Measurements from ENCODE around the gene EPB42.

The EPB42 gene

GRCh38 chr15:43253431-43254403, 32.9 kb upstream of the EPB42 start:
- H3K9me3 ChIP-seq (ENCODE audit: control insufficient read depth in 2 of 2, low read length in 2 of 2): no peaks in the 10 kb centered on the region
- H3K4me3 ChIP-seq (ENCODE audit: low read length in 2 of 2): no peak overlapping the region
- no peaks in the 10 kb centered on the region for H3K4me1 ChIP-seq (ENCODE audit: control insufficient read depth, insufficient read depth, low read length)
- no peak overlapping the region for H3K27ac ChIP-seq (ENCODE audit: low read length)
- no peak overlapping the region for H3K9ac ChIP-seq (ENCODE audit: low read length in 2 of 2)
- H3K36me3 ChIP-seq (ENCODE audit: control insufficient read depth in 2 of 2, insufficient read depth in 2 of 2, low read length in 2 of 2): no peaks in the 10 kb centered on the region
- peaks cover 2 to 4% of the 10 kb centered on the region in 2 donors for H3K27me3 ChIP-seq (ENCODE audit: control insufficient read depth in 1 of 2, insufficient read depth in 2 of 2, low read length in 2 of 2)

DNA sequence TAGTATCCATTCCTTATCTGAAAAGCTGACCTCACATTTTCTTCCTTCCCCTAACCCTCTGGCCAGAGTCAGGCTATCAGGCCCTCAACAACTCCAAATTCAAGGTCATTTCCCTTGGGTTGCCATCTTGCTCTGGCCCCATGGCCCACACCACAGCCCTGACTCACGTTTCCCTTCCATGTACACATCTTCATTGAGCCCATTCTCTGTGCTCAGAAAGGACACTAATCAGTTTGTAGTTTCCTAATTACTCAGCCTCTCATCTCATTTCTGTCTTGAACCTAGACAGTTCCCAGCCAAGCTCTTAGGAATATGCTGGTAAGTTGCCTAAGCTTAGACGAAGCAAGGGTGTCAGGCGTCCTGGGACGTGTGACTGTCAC, 31.0 kb upstream of the EPB42 start:
- H3K27ac ChIP-seq (ENCODE audit: low read length): no peak overlapping the region
- H3K9me3 ChIP-seq (ENCODE audit: control insufficient read depth in 2 of 2, low read length in 2 of 2): no peaks in the 10 kb centered on the region
- no peak overlapping the region for H3K9ac ChIP-seq (ENCODE audit: low read length in 2 of 2)
- peaks cover 2 to 4% of the 10 kb centered on the region in 2 donors for H3K27me3 ChIP-seq (ENCODE audit: control insufficient read depth in 1 of 2, insufficient read depth in 2 of 2, low read length in 2 of 2)
- no peak overlapping the region for H3K4me3 ChIP-seq (ENCODE audit: low read length in 2 of 2)
- H3K36me3 ChIP-seq (ENCODE audit: control insufficient read depth in 2 of 2, insufficient read depth in 2 of 2, low read length in 2 of 2): no peaks in the 10 kb centered on the region
- no peaks in the 10 kb centered on the region for H3K4me1 ChIP-seq (ENCODE audit: control insufficient read depth, insufficient read depth, low read length)

- Histone ChIP-seq H3K9me3 (ENCODE audit: control insufficient read depth in 2 of 2, low read length in 2 of 2) (peaks cover 0 to 1% of the 10 kb centered on the region in 2 donors), H3K27me3 (ENCODE audit: control insufficient read depth in 1 of 2, insufficient read depth in 2 of 2, low read length in 2 of 2) (peaks cover 2 to 4% of the 10 kb centered on the region in 2 donors), H3K36me3 (ENCODE audit: control insufficient read depth in 2 of 2, insufficient read depth in 2 of 2, low read length in 2 of 2) (no peaks in the 10 kb centered on the region), H3K4me3 (ENCODE audit: low read length in 2 of 2) (no peak overlapping the region), H3K4me1 (ENCODE audit: control insufficient read depth, insufficient read depth, low read length) (no peaks in the 10 kb centered on the region), H3K9ac (ENCODE audit: low read length in 2 of 2) (no peak overlapping the region), H3K27ac (ENCODE audit: low read length) (no peak overlapping the region)
Measured at GRCh38 chr15:43251185-43251870, 30.5 kb upstream of the EPB42 start.

- no peak overlapping the region for H3K27ac ChIP-seq (ENCODE audit: low read length)
- no peaks in the 10 kb centered on the region for H3K4me1 ChIP-seq (ENCODE audit: control insufficient read depth, insufficient read depth, low read length)
- no peak overlapping the region for H3K9ac ChIP-seq (ENCODE audit: low read length in 2 of 2)
- peaks cover 0 to 4% of the 10 kb centered on the region in 2 donors for H3K9me3 ChIP-seq (ENCODE audit: control insufficient read depth in 2 of 2, low read length in 2 of 2)
- H3K27me3 ChIP-seq (ENCODE audit: control insufficient read depth in 1 of 2, insufficient read depth in 2 of 2, low read length in 2 of 2): peaks cover 2% of the 10 kb centered on the region in 2 donors
- no peaks in the 10 kb centered on the region for H3K36me3 ChIP-seq (ENCODE audit: control insufficient read depth in 2 of 2, insufficient read depth in 2 of 2, low read length in 2 of 2)
- H3K4me3 ChIP-seq (ENCODE audit: low read length in 2 of 2): no peak overlapping the region
Measured at GRCh38 chr15:43250785-43251184, 30.0 kb upstream of the EPB42 start.

DNA sequence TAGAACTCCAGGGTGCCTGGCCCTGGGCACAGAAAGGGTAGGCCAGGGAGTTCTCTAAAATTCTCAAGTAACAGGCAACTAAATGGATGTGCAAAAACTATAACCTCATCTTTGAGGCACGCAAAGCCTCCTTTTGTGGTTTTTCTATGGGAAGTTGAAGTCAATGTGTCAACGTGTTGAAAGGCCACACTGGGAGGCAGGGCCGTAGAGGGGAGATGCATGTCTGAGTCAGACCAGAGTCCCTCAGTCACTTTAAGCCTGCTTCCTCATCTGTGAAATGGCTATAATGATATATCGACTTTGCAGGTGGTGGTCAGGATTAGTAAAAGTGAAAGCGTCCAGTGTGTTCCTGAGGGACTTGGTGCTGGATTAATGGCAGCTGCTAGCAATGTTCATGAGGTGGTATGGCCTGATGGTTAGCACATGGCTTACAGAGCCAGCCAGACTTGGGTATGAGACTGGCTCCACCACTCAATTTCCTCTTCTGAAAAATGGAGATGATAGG, 28.9 kb upstream of the EPB42 start:
- H3K9me3 ChIP-seq (ENCODE audit: control insufficient read depth in 2 of 2, low read length in 2 of 2): peaks cover 0 to 4% of the 10 kb centered on the region in 2 donors
- H3K9ac ChIP-seq (ENCODE audit: low read length in 2 of 2): no peak overlapping the region
- no peaks in the 10 kb centered on the region for H3K36me3 ChIP-seq (ENCODE audit: control insufficient read depth in 2 of 2, insufficient read depth in 2 of 2, low read length in 2 of 2)
- no peak overlapping the region for H3K4me3 ChIP-seq (ENCODE audit: low read length in 2 of 2)
- H3K27me3 ChIP-seq (ENCODE audit: control insufficient read depth in 1 of 2, insufficient read depth in 2 of 2, low read length in 2 of 2): peaks cover 0 to 2% of the 10 kb centered on the region in 2 donors
- H3K4me1 ChIP-seq (ENCODE audit: control insufficient read depth, insufficient read depth, low read length): no peaks in the 10 kb centered on the region
- H3K27ac ChIP-seq (ENCODE audit: low read length): no peak overlapping the region

GRCh38 chr15:43249236-43249635, 28.4 kb upstream of the EPB42 start:
- peaks cover 0 to 2% of the 10 kb centered on the region in 2 donors for H3K27me3 ChIP-seq (ENCODE audit: control insufficient read depth in 1 of 2, insufficient read depth in 2 of 2, low read length in 2 of 2)
- no peak overlapping the region for H3K4me3 ChIP-seq (ENCODE audit: low read length in 2 of 2)
- H3K36me3 ChIP-seq (ENCODE audit: control insufficient read depth in 2 of 2, insufficient read depth in 2 of 2, low read length in 2 of 2): no peaks in the 10 kb centered on the region
- H3K27ac ChIP-seq (ENCODE audit: low read length): no peak overlapping the region
- no peak overlapping the region for H3K9ac ChIP-seq (ENCODE audit: low read length in 2 of 2)
- peaks cover 0 to 4% of the 10 kb centered on the region in 2 donors for H3K9me3 ChIP-seq (ENCODE audit: control insufficient read depth in 2 of 2, low read length in 2 of 2)
- H3K4me1 ChIP-seq (ENCODE audit: control insufficient read depth, insufficient read depth, low read length): no peaks in the 10 kb centered on the region

DNA sequence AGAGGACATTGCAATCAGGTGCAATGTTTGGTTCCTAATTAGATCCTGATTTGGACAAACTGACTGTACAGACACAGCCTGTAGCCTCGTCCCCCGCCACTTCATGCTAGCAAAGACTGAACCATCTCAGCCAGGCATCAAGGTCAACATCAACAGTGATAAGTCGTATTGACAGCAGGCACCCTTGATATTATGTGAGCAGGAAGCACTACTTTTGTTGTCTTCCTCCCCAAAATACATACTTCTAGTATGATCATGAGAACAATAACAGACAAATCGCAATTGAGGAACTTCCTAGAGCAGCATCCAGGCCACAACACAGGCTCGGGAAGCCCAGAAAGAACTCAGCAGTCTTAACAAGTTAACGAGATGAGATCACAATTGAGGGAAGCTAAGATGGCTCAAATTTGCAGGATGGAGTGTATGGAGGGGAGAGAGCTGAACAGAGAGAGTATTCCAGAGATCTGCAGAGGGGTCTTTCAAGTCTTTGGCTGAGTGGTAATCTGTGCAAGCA, 25.5 kb upstream of the EPB42 start:
- no peaks in the 10 kb centered on the region for H3K27me3 ChIP-seq (ENCODE audit: control insufficient read depth in 1 of 2, insufficient read depth in 2 of 2, low read length in 2 of 2)
- peaks cover 0 to 4% of the 10 kb centered on the region in 2 donors for H3K9me3 ChIP-seq (ENCODE audit: control insufficient read depth in 2 of 2, low read length in 2 of 2)
- no peak overlapping the region for H3K4me3 ChIP-seq (ENCODE audit: low read length in 2 of 2)
- no peaks in the 10 kb centered on the region for H3K4me1 ChIP-seq (ENCODE audit: control insufficient read depth, insufficient read depth, low read length)
- no peaks in the 10 kb centered on the region for H3K36me3 ChIP-seq (ENCODE audit: control insufficient read depth in 2 of 2, insufficient read depth in 2 of 2, low read length in 2 of 2)
- H3K27ac ChIP-seq (ENCODE audit: low read length): no peak overlapping the region
- H3K9ac ChIP-seq (ENCODE audit: low read length in 2 of 2): no peak overlapping the region

- Histone ChIP-seq H3K27me3 (ENCODE audit: control insufficient read depth in 1 of 2, insufficient read depth in 2 of 2, low read length in 2 of 2) (no peaks in the 10 kb centered on the region), H3K27ac (ENCODE audit: low read length) (no peak overlapping the region), H3K4me3 (ENCODE audit: low read length in 2 of 2) (no peak overlapping the region), H3K9me3 (ENCODE audit: control insufficient read depth in 2 of 2, low read length in 2 of 2) (peaks cover 0 to 4% of the 10 kb centered on the region in 2 donors), H3K36me3 (ENCODE audit: control insufficient read depth in 2 of 2, insufficient read depth in 2 of 2, low read length in 2 of 2) (no peaks in the 10 kb centered on the region), H3K9ac (ENCODE audit: low read length in 2 of 2) (no peak overlapping the region), H3K4me1 (ENCODE audit: control insufficient read depth, insufficient read depth, low read length) (no peaks in the 10 kb centered on the region)
Measured at GRCh38 chr15:43244092-43244491, 23.3 kb upstream of the EPB42 start.

GRCh38 chr15:43243020-43243645, 22.3 kb upstream of the EPB42 start:
- Histone ChIP-seq H3K27ac (ENCODE audit: low read length) (no peak overlapping the region), H3K27me3 (ENCODE audit: control insufficient read depth in 1 of 2, insufficient read depth in 2 of 2, low read length in 2 of 2) (peaks cover 0 to 2% of the 10 kb centered on the region in 2 donors), H3K9me3 (ENCODE audit: control insufficient read depth in 2 of 2, low read length in 2 of 2) (peaks cover 0 to 4% of the 10 kb centered on the region in 2 donors), H3K9ac (ENCODE audit: low read length in 2 of 2) (no peak overlapping the region), H3K36me3 (ENCODE audit: control insufficient read depth in 2 of 2, insufficient read depth in 2 of 2, low read length in 2 of 2) (no peaks in the 10 kb centered on the region), H3K4me3 (ENCODE audit: low read length in 2 of 2) (no peak overlapping the region), H3K4me1 (ENCODE audit: control insufficient read depth, insufficient read depth, low read length) (no peaks in the 10 kb centered on the region)

DNA sequence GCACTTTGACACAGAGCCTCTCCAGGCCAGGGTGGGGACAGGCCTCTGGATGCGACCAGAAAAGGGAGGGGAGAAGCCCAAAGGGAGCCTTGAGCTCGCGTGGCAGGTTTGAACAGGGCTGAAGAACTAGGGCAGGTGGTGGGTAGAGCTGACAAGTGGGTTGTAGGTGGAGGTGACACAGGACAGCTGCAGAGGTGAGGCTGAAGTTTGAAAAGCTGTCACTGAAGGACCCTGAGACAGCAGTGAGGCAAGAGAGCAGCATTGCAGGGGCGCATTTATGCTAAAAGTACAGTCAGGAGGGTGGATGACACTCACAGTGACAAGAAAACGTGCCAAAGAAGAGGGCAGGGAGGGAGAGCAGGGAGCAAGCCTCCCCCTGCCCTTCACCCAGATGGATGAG, 21.8 kb upstream of the EPB42 start:
- H3K27me3 ChIP-seq (ENCODE audit: control insufficient read depth in 1 of 2, insufficient read depth in 2 of 2, low read length in 2 of 2): peaks cover 0 to 6% of the 10 kb centered on the region in 2 donors
- H3K27ac ChIP-seq (ENCODE audit: low read length): no peak overlapping the region
- no peak overlapping the region for H3K4me3 ChIP-seq (ENCODE audit: low read length in 2 of 2)
- no peaks in the 10 kb centered on the region for H3K36me3 ChIP-seq (ENCODE audit: control insufficient read depth in 2 of 2, insufficient read depth in 2 of 2, low read length in 2 of 2)
- peaks cover 0 to 4% of the 10 kb centered on the region in 2 donors for H3K9me3 ChIP-seq (ENCODE audit: control insufficient read depth in 2 of 2, low read length in 2 of 2)
- no peaks in the 10 kb centered on the region for H3K4me1 ChIP-seq (ENCODE audit: control insufficient read depth, insufficient read depth, low read length)
- H3K9ac ChIP-seq (ENCODE audit: low read length in 2 of 2): no peak overlapping the region
